ENCODE data around the gene NRIP1.

NRIP1 gene

DNA sequence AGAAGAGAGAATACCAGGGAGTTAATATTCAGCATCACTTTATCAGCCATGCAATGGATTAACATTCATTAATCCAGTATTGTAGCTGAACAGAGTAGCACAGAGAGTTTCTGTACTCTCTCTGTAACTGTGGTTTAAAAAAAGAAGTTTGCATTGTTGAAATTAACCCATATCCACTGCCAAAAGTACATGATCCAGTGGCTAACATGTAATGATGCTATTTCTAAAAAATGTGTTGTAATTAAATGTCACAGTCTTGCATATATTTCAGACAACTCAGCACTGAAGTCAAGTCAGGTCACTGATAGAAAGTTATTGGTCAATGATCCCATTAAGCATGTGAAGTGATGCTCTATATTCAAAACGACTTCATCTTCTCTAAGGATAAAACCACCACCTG, 141.3 kb downstream of the NRIP1 start:
- Histone ChIP-seq H3K9me2 (replicated peaks; ENCODE audit: insufficient read depth, low read length) (no peaks in the 10 kb centered on the region), H3K27ac (ENCODE audit: low read length) (no peak overlapping the region), H3K79me2 (ENCODE audit: low read length) (no peaks in the 10 kb centered on the region), H3K4me2 (ENCODE audit: low read depth, low read length) (no peak overlapping the region), H3K4me1 (ENCODE audit: low read length) (no peaks in the 10 kb centered on the region), H4K20me1 (ENCODE audit: insufficient read depth, low read length) (no peaks in the 10 kb centered on the region), H3K9ac (ENCODE audit: low read length) (no peak overlapping the region), H3K27me3 (replicated peaks; ENCODE audit: insufficient read depth, low read length) (no peaks in the 10 kb centered on the region), H2AFZ (ENCODE audit: low read length) (no peak overlapping the region), H3F3A (ENCODE audit: insufficient read depth, low read length) (no peaks in the 10 kb centered on the region), H3K9me3 (replicated peaks; ENCODE audit: insufficient read depth, low read length) (no peaks in the 10 kb centered on the region), H3K4me3 (ENCODE audit: low read length) (no peak overlapping the region), H3K36me3 (replicated peaks; ENCODE audit: insufficient read depth, low read length) (no peaks in the 10 kb centered on the region)
- no peak for DNase-seq
- TF ChIP-seq CTCF (IDR thresholded peaks at IDR 0.05; ENCODE audit: low read length): no peak
- no peak for TF ChIP-seq EZH2 (optimal IDR thresholded peaks at IDR 0.05; ENCODE audit: low read depth, low read length)
- no peak for TF ChIP-seq EZH2phosphoT487 (IDR thresholded peaks at IDR 0.05; ENCODE audit: low read length)

GRCh38 chr21:14922980-14923379, 141.8 kb downstream of the NRIP1 start:
- Histone ChIP-seq H3K27ac (ENCODE audit: low read length) (no peak overlapping the region), H3K36me3 (replicated peaks; ENCODE audit: insufficient read depth, low read length) (no peaks in the 10 kb centered on the region), H3K79me2 (ENCODE audit: low read length) (no peaks in the 10 kb centered on the region), H3K4me3 (ENCODE audit: low read length) (no peak overlapping the region), H3K27me3 (replicated peaks; ENCODE audit: insufficient read depth, low read length) (no peaks in the 10 kb centered on the region), H3K9me3 (replicated peaks; ENCODE audit: insufficient read depth, low read length) (no peaks in the 10 kb centered on the region), H3K4me2 (ENCODE audit: low read depth, low read length) (no peak overlapping the region), H3K4me1 (ENCODE audit: low read length) (no peaks in the 10 kb centered on the region), H2AFZ (ENCODE audit: low read length) (no peak overlapping the region), H3K9me2 (replicated peaks; ENCODE audit: insufficient read depth, low read length) (no peaks in the 10 kb centered on the region), H3F3A (ENCODE audit: insufficient read depth, low read length) (no peaks in the 10 kb centered on the region), H3K9ac (ENCODE audit: low read length) (no peak overlapping the region), H4K20me1 (ENCODE audit: insufficient read depth, low read length) (no peaks in the 10 kb centered on the region)
- DNase-seq: no peak
- no peak for TF ChIP-seq EZH2 (optimal IDR thresholded peaks at IDR 0.05; ENCODE audit: low read depth, low read length)
- no peak for TF ChIP-seq CTCF (IDR thresholded peaks at IDR 0.05; ENCODE audit: low read length)
- no peak for TF ChIP-seq EZH2phosphoT487 (IDR thresholded peaks at IDR 0.05; ENCODE audit: low read length)

DNA sequence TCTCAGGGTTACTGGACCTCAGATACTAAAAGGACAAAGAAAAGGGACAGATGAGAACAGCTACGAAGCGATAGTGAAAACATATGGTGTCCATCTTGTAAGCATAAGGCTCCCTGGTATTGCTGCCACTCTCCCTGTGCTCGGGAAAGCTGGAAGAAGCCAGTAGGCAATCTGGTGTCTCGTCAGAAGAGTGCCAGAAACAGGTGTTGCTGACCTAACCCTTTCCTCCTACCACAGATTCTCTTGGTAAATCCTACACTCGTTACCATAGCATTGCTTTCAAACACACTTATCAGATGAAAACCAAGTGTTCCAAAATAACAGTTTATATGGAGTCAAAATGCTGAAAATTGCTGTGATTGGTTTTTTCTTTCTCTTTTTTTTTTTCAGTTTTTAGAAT, 146.3 kb downstream of the NRIP1 start:
- Histone ChIP-seq H3K9ac (ENCODE audit: low read length) (no peak overlapping the region), H3K27me3 (replicated peaks; ENCODE audit: insufficient read depth, low read length) (no peaks in the 10 kb centered on the region), H3K79me2 (ENCODE audit: low read length) (no peaks in the 10 kb centered on the region), H3K4me1 (ENCODE audit: low read length) (no peaks in the 10 kb centered on the region), H3K9me2 (replicated peaks; ENCODE audit: insufficient read depth, low read length) (no peaks in the 10 kb centered on the region), H3K9me3 (replicated peaks; ENCODE audit: insufficient read depth, low read length) (no peaks in the 10 kb centered on the region), H3K36me3 (replicated peaks; ENCODE audit: insufficient read depth, low read length) (no peaks in the 10 kb centered on the region), H4K20me1 (ENCODE audit: insufficient read depth, low read length) (no peaks in the 10 kb centered on the region), H3K27ac (ENCODE audit: low read length) (no peak overlapping the region), H2AFZ (ENCODE audit: low read length) (no peak overlapping the region), H3K4me2 (ENCODE audit: low read depth, low read length) (no peak overlapping the region), H3F3A (ENCODE audit: insufficient read depth, low read length) (no peaks in the 10 kb centered on the region), H3K4me3 (ENCODE audit: low read length) (no peak overlapping the region)
- no peak for DNase-seq
- TF ChIP-seq EZH2 (optimal IDR thresholded peaks at IDR 0.05; ENCODE audit: low read depth, low read length) (no peak), CTCF (IDR thresholded peaks at IDR 0.05; ENCODE audit: low read length) (no peak), EZH2phosphoT487 (IDR thresholded peaks at IDR 0.05; ENCODE audit: low read length) (no peak)
